ENCODE results near the gene SORCS2. TPM values are rescaled to one million over a fixed set of nuclear protein-coding genes. Genes with fewer than 3 reads are reported as not detected.

The SORCS2 gene
- total and polyA plus RNA-seq, 2 of the 8 experiments (the other 6 are each of a cell fraction or from before 2014, with no cell fraction given) = 0.36 to 1.8 TPM

DNA sequence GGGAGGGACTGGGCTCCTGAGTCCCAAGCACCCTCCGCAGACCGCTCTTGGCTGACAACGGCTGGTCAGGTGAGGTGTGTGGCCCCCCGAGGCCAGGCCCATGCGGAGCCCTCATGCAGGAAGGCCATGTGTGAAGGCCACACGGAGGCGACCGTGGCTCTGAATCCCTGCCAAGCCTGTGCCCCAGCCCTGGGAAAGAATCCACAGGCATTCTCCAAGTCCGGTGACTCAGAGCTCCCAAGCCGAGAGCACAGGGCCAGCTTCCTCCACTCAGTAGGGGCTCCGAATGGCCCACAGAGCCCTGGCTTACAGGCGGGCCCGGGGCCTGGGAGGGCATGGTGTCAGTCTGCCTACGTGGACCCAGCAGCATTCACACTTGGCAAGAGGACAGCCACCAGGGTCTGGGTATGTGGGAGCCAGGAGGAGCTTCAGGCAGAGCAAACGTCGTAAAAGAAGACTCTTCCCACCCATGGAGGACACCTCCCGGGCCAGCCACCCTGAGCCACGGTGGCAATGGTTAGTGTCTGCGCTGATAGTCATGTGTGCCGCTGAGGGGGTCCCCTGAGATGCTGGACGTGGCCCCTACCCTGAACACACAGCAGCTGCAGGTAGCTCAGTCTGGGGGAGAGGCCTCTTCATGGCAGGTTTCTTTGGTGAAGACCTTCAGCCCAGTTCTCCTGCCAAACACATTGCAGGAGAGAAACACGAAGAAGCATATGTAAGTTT, 136.7 kb downstream of the SORCS2 start:
- H3K4me3 ChIP-seq (ENCODE audit: extremely low read depth in 1 of 4, insufficient read depth in 2 of 4, low read depth in 3 of 4, low read length in 4 of 4) = no peak overlapping the region
- no peak overlapping the region for H3K4me2 ChIP-seq (ENCODE audit: insufficient read depth in 1 of 2, low read depth in 2 of 2, low read length in 2 of 2)
- H4K8ac ChIP-seq (ENCODE audit: extremely low read depth, insufficient read depth, low read length) = 0 out of 2 replicates have a peak overlapping the region, but pooled peaks have one; percentile 3
- no peaks in the 10 kb centered on the region for H4K20me1 ChIP-seq (replicated peaks in 1 of 2; ENCODE audit: control insufficient read depth in 1 of 2, insufficient read depth in 2 of 2, low read length in 2 of 2)
- no peak overlapping the region for H2BK120ac ChIP-seq (replicated peaks; ENCODE audit: low read depth, low read length)
- H3K56ac ChIP-seq (replicated peaks; ENCODE audit: insufficient read length, low read depth, low read length) = no peak overlapping the region
- no peak overlapping the region for H2BK5ac ChIP-seq (ENCODE audit: low read depth, low read length)
- 90% methylated on average over 17 of the region's 22 CpGs; no CpG with 5 or more reads in 1 of the 2 experiments for WGBS, 2 experiments (ENCODE audit: extremely low coverage in 1 of 2, insufficient coverage in 1 of 2, insufficient read length in 1 of 2, insufficient replicate concordance in 2 of 2, low coverage in 1 of 2, low lambda C conversion rate in 2 of 2, missing lambda C conversion rate in 1 of 2)
- H2AFZ ChIP-seq (ENCODE audit: low read length) = no peak overlapping the region
- H2BK15ac ChIP-seq (ENCODE audit: low read length) = no peak overlapping the region
- no peak for FAIRE-seq
- no peaks in the 10 kb centered on the region for H3K27me3 ChIP-seq (replicated peaks in 1 of 4; ENCODE audit: control insufficient read depth in 3 of 4, extremely low read depth in 1 of 4, insufficient read depth in 3 of 4, low read length in 3 of 4)
- no peak overlapping the region for H3K9ac ChIP-seq (replicated peaks in 1 of 4; ENCODE audit: extremely low read depth in 1 of 4, low read depth in 3 of 4, low read length in 3 of 4)
- no peak overlapping the region for H3K27ac ChIP-seq (ENCODE audit: low read depth, low read length)
- H3K23me2 ChIP-seq (ENCODE audit: low read depth, low read length) = no peaks in the 10 kb centered on the region
- POLR2A ChIA-PET (ENCODE audit: partially characterized antibody) = no interaction called here
- H3K18ac ChIP-seq (ENCODE audit: extremely low read depth, low read length) = no peak overlapping the region
- no peaks in the 10 kb centered on the region for H3K36me3 ChIP-seq (ENCODE audit: control insufficient read depth in 2 of 4, insufficient read depth in 4 of 4, low read length in 3 of 4)
- H2BK12ac ChIP-seq (ENCODE audit: low read depth, low read length) = no peak overlapping the region
- no peaks in the 10 kb centered on the region for H3K9me3 ChIP-seq (ENCODE audit: insufficient read depth in 2 of 2, low read depth in 1 of 2, low read length in 1 of 2)
- H2AK5ac ChIP-seq (ENCODE audit: low read depth, low read length) = no peak overlapping the region
- H3K79me1 ChIP-seq (ENCODE audit: low read depth, low read length) = no peaks in the 10 kb centered on the region
- no peak overlapping the region for H3K23ac ChIP-seq (ENCODE audit: insufficient read length)
- no peak overlapping the region for H4K5ac ChIP-seq (ENCODE audit: insufficient read length, low read depth, low read length)
- H3K14ac ChIP-seq (ENCODE audit: insufficient read length) = no peak overlapping the region
- H4K91ac ChIP-seq (replicated peaks; ENCODE audit: insufficient read length, low read length) = no peak overlapping the region
- H3K4ac ChIP-seq (replicated peaks; ENCODE audit: insufficient read length, low read depth, low read length) = no peak overlapping the region
- no peak overlapping the region for H2BK20ac ChIP-seq (ENCODE audit: low read length)
- no peak for DNase-seq (ENCODE audit: low read depth in 1 of 2, low spot score in 2 of 2)
- peaks cover 0 to 2% (median 0%) of the 10 kb centered on the region in 4 experiments; a peak in 1 of 7 replicates for H3K4me1 ChIP-seq (replicated peaks in 1 of 4; ENCODE audit: control insufficient read depth in 3 of 4, insufficient read depth in 4 of 4, low read length in 3 of 4)
- CTCF ChIA-PET (ENCODE audit: partially characterized antibody) = interaction anchor here (0.8 to 9.5 kb wide), 6 partner anchors 14 to 168 kb away, joined by 3 to 80 read pairs (median 4); no protein-coding TSS in a partner anchor
- no peaks in the 10 kb centered on the region for H3K79me2 ChIP-seq (ENCODE audit: control insufficient read depth in 1 of 2, insufficient read depth in 2 of 2, low read length in 2 of 2)
- TF ChIP-seq TAF1 (IDR thresholded peaks at IDR 0.05; ENCODE audit: low read depth, low read length) (no peak), POU5F1 (IDR thresholded peaks at IDR 0.05; ENCODE audit: low read depth, low read length) (no peak), GABPA (IDR thresholded peaks at IDR 0.05; ENCODE audit: borderline replicate concordance, insufficient read depth, low read length) (no peak), ASH2L (IDR thresholded peaks at IDR 0.05; ENCODE audit: low read length) (no peak)
- TF ChIP-seq, protein P1, sequence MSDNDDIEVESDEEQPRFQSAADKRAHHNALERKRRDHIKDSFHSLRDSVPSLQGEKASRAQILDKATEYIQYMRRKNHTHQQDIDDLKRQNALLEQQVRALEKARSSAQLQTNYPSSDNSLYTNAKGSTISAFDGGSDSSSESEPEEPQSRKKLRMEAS (IDR thresholded peaks at IDR 0.05) = no peak
